PFSK-1 (cell line): ENCODE results near the gene NDUFA8.

Experiments
- FOXP2 ChIP-seq: optimal IDR thresholded peaks from 2 replicates; pipeline ENCODE3; 2011; ENCODE audit warnings: borderline replicate concordance, control low read depth, inconsistent platforms; ENCODE audit not compliant: insufficient read depth; ENCODE audit errors: extremely low read length, extremely low read depth
- POLR2AphosphoS5 ChIP-seq: IDR thresholded peaks from 2 replicates; pipeline ENCODE4 v1.6.1; 2012; ENCODE audit warnings: low read depth, mild to moderate bottlenecking, control low read depth, low read length, moderate library complexity
- SIN3A ChIP-seq: IDR thresholded peaks from 2 replicates; pipeline ENCODE4 v1.6.1; 2012; ENCODE audit warnings: mild to moderate bottlenecking, low read length, moderate library complexity, borderline replicate concordance; ENCODE audit not compliant: insufficient read depth
- TAF1 ChIP-seq: IDR thresholded peaks from 2 replicates; pipeline ENCODE4 v1.6.1; 2012; ENCODE audit warnings: low read length, control low read depth, borderline replicate concordance; ENCODE audit not compliant: insufficient read depth
- TF ChIP-seq, protein P1 (sequence below), 2 experiments: IDR thresholded peaks; 2 replicates each; pipeline versions ENCODE4 v1.6.1 to v1.8.0; 2011 to 2012; ENCODE audit warnings: low read depth in 2 of 2, low read length in 2 of 2, control low read depth in 1 of 2, inconsistent platforms in 1 of 2, mild to moderate bottlenecking in 1 of 2, moderate library complexity in 1 of 2; ENCODE audit not compliant: insufficient read depth in 1 of 2

DNA sequence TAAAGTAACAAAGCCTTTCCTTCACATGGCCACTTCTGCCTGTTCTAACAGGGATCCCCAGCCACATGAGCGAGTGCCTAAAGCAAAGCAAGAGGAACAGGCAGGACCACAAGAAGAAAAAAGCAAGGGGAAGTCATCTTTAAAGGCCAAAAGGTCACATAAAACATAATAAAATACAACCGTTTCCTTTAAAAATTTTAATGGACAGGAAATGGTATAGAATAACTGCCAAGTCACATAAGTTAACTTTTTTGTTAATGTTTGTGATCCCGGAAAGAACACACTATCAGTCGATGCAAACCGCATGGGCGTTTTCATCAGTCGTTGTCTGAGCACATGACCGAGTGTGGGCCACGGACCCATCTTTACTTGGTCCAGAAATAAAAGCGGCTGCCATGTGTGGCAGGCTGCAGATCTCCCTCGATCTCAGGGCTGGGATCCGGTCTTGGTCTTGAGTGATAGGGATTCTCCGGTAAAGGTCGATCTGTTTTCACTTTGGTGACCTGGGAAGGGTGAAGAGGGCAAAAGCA lies 15.6 kb downstream of the NDUFA8 start:
- TF ChIP-seq, protein P1, sequence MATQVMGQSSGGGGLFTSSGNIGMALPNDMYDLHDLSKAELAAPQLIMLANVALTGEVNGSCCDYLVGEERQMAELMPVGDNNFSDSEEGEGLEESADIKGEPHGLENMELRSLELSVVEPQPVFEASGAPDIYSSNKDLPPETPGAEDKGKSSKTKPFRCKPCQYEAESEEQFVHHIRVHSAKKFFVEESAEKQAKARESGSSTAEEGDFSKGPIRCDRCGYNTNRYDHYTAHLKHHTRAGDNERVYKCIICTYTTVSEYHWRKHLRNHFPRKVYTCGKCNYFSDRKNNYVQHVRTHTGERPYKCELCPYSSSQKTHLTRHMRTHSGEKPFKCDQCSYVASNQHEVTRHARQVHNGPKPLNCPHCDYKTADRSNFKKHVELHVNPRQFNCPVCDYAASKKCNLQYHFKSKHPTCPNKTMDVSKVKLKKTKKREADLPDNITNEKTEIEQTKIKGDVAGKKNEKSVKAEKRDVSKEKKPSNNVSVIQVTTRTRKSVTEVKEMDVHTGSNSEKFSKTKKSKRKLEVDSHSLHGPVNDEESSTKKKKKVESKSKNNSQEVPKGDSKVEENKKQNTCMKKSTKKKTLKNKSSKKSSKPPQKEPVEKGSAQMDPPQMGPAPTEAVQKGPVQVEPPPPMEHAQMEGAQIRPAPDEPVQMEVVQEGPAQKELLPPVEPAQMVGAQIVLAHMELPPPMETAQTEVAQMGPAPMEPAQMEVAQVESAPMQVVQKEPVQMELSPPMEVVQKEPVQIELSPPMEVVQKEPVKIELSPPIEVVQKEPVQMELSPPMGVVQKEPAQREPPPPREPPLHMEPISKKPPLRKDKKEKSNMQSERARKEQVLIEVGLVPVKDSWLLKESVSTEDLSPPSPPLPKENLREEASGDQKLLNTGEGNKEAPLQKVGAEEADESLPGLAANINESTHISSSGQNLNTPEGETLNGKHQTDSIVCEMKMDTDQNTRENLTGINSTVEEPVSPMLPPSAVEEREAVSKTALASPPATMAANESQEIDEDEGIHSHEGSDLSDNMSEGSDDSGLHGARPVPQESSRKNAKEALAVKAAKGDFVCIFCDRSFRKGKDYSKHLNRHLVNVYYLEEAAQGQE (IDR thresholded peaks at IDR 0.05; ENCODE audit: insufficient read depth in 1 of 2, low read depth in 2 of 2, low read length in 2 of 2): no peak
- no peak for TF ChIP-seq POLR2AphosphoS5
- TF ChIP-seq SIN3A: no peak
- no peak for TF ChIP-seq TAF1
- no peak for TF ChIP-seq FOXP2
